Sigmoid colon (tissue), 4 donors: ENCODE data around the gene PRDM10.

Experiments
- CTCF ChIP-seq, 4 experiments: fragments of 450-650 bp in 3 of 4; fragments of 200-600 bp in 1 of 4; IDR thresholded peaks; one replicate each; pipeline ENCODE4 v1.5.1; 2016 to 2019; ENCODE audit warnings: antibody characterized with exemption in 4 of 4, mild to moderate bottlenecking in 3 of 4, moderate library complexity in 2 of 4
- POLR2A ChIP-seq, 2 donors: fragments of 450-650 bp; IDR thresholded peaks; one replicate each; pipeline ENCODE4 v1.6.1; 2016; ENCODE audit warnings: antibody characterized with exemption in 2 of 2, mild to moderate bottlenecking in 2 of 2, moderate library complexity in 2 of 2
- POLR2AphosphoS5 ChIP-seq, 4 donors: sonication (generic); formaldehyde crosslinking; IDR thresholded peaks; one replicate each; pipeline ENCODE4 v1.6.1; 2017; ENCODE audit warnings: antibody characterized with exemption in 4 of 4

- TF ChIP-seq CTCF (IDR thresholded peaks at IDR 0.05) = no peak
- no peak for TF ChIP-seq POLR2A (IDR thresholded peaks at IDR 0.05)
- TF ChIP-seq POLR2AphosphoS5 (IDR thresholded peaks at IDR 0.05) = no peak
Measured at GRCh38 chr11:129864811-129865210, 137.8 kb downstream of the PRDM10 start.
